ENCODE results near the gene POU2AF3.

GRCh38 chr11:111324277-111324720 is 26.0 kb downstream of the POU2AF3 start:
- TF ChIP-seq YY1 (IDR thresholded peaks at IDR 0.05; ENCODE audit: low read depth), result no peak
- TF ChIP-seq EP300 (IDR thresholded peaks at IDR 0.05; ENCODE audit: borderline replicate concordance), result no peak
- no peak for TF ChIP-seq TAF1 (IDR thresholded peaks at IDR 0.05; ENCODE audit: low read depth)
- TF ChIP-seq, protein P1, sequence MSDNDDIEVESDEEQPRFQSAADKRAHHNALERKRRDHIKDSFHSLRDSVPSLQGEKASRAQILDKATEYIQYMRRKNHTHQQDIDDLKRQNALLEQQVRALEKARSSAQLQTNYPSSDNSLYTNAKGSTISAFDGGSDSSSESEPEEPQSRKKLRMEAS (IDR thresholded peaks at IDR 0.05), result no peak
- TF ChIP-seq, protein P2, sequence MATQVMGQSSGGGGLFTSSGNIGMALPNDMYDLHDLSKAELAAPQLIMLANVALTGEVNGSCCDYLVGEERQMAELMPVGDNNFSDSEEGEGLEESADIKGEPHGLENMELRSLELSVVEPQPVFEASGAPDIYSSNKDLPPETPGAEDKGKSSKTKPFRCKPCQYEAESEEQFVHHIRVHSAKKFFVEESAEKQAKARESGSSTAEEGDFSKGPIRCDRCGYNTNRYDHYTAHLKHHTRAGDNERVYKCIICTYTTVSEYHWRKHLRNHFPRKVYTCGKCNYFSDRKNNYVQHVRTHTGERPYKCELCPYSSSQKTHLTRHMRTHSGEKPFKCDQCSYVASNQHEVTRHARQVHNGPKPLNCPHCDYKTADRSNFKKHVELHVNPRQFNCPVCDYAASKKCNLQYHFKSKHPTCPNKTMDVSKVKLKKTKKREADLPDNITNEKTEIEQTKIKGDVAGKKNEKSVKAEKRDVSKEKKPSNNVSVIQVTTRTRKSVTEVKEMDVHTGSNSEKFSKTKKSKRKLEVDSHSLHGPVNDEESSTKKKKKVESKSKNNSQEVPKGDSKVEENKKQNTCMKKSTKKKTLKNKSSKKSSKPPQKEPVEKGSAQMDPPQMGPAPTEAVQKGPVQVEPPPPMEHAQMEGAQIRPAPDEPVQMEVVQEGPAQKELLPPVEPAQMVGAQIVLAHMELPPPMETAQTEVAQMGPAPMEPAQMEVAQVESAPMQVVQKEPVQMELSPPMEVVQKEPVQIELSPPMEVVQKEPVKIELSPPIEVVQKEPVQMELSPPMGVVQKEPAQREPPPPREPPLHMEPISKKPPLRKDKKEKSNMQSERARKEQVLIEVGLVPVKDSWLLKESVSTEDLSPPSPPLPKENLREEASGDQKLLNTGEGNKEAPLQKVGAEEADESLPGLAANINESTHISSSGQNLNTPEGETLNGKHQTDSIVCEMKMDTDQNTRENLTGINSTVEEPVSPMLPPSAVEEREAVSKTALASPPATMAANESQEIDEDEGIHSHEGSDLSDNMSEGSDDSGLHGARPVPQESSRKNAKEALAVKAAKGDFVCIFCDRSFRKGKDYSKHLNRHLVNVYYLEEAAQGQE (IDR thresholded peaks at IDR 0.05; ENCODE audit: low read depth), result no peak
- TF ChIP-seq EGR1 (IDR thresholded peaks at IDR 0.05), result no peak
- TF ChIP-seq RAD21 (IDR thresholded peaks at IDR 0.05; ENCODE audit: low read depth), result no peak
- no peak for TF ChIP-seq NFIC (IDR thresholded peaks at IDR 0.05)
- no peak for TF ChIP-seq CREB1 (IDR thresholded peaks at IDR 0.05; ENCODE audit: low read depth)
- no peak for TF ChIP-seq USF1 (IDR thresholded peaks at IDR 0.05)
- TF ChIP-seq ZBTB7A (IDR thresholded peaks at IDR 0.05; ENCODE audit: low read depth), result no peak

All from Ishikawa (cell line).